IMR-90 (cell line): ENCODE data around the gene STUM. TPM values are rescaled to one million over a fixed set of nuclear protein-coding genes. Genes with fewer than 3 reads are reported as not detected.

Experiments
- ATAC-seq: fragments of 200-7000 bp; cut with Tn5 transposase; 2 replicates; pipeline ENCODE4 v1.9.1; 2020; ENCODE audit warnings: low read depth, mild to moderate bottlenecking, moderate library complexity
- BruUV-seq: library from RNA; stranded (reverse); fragments of 400-500 nt; replicated peaks from 2 replicates; lab custom pipeline; 2021; lab: Mats Ljungman, UMichigan
- CTCF ChIA-PET: fragments of 300-600 bp; formaldehyde crosslinking; extraction: SDS; loops from one replicate; lab custom pipeline; 2021; ENCODE audit warnings: antibody characterized with exemption; lab: Yijun Ruan, JAX
- POLR2A ChIA-PET: fragments of 300-600 bp; sonication (Branson Sonifier 250); formaldehyde crosslinking; loops from one replicate; lab custom pipeline; 2022; ENCODE audit warnings: antibody characterized with exemption; ENCODE audit not compliant: unreplicated experiment; lab: Charles Lee
- DNase-seq: peaks from one replicate; pipeline ENCODE4 v3.0.0; 2013
- H2AFZ ChIP-seq: replicated peaks from 2 replicates; pipeline ENCODE3; 2013; ENCODE audit warnings: low read length, mild to moderate bottlenecking; ENCODE audit not compliant: poor library complexity
- H2AK5ac ChIP-seq: 2 replicates; pipeline ENCODE4 v1.6.1; 2013; ENCODE audit warnings: low read depth, low read length, inconsistent platforms
- H2AK9ac ChIP-seq: replicated peaks from 2 replicates; pipeline ENCODE3; 2013; ENCODE audit warnings: mild to moderate bottlenecking, low read depth, low read length, moderate library complexity; ENCODE audit not compliant: poor library complexity
- H2BK120ac ChIP-seq: 2 replicates; pipeline ENCODE4 v1.6.1; 2013; ENCODE audit warnings: low read depth, low read length, inconsistent platforms
- H2BK15ac ChIP-seq: 3 replicates; pipeline ENCODE4 v1.6.1; 2013; ENCODE audit warnings: low read depth, low read length, inconsistent platforms
- H2BK20ac ChIP-seq: 2 replicates; pipeline ENCODE4 v1.6.1; 2013; ENCODE audit warnings: low read depth, mild to moderate bottlenecking, inconsistent platforms, low read length, moderate library complexity
- H2BK5ac ChIP-seq: 2 replicates; pipeline ENCODE4 v1.6.1; 2013; ENCODE audit warnings: mild to moderate bottlenecking, low read depth, low read length, inconsistent platforms; ENCODE audit not compliant: poor library complexity, severe bottlenecking
- H3K14ac ChIP-seq: replicated peaks from 2 replicates; pipeline ENCODE4 v1.6.1; 2013; ENCODE audit warnings: low read depth, low read length, inconsistent platforms
- H3K18ac ChIP-seq: 2 replicates; pipeline ENCODE4 v1.6.1; 2013; ENCODE audit warnings: low read depth, low read length, control low read depth
- H3K23ac ChIP-seq: 2 replicates; pipeline ENCODE4 v1.6.1; 2013; ENCODE audit warnings: low read depth, low read length, inconsistent platforms
- H3K27ac ChIP-seq: 2 replicates; pipeline ENCODE4 v1.5.1; 2013; ENCODE audit warnings: mild to moderate bottlenecking, control low read depth, low read length; ENCODE audit not compliant: insufficient read depth
- H3K27me3 ChIP-seq: 2 replicates; pipeline ENCODE4 v1.6.1; 2013; ENCODE audit warnings: low read length; ENCODE audit not compliant: control insufficient read depth, insufficient read depth
- H3K36me3 ChIP-seq: 2 replicates; pipeline ENCODE4 v1.6.1; 2013; ENCODE audit warnings: low read length, mixed read lengths; ENCODE audit not compliant: control insufficient read depth, insufficient read depth
- H3K4ac ChIP-seq: 2 replicates; pipeline ENCODE4 v1.6.1; 2013; ENCODE audit warnings: low read depth, low read length, inconsistent platforms
- H3K4me1 ChIP-seq: 2 replicates; pipeline ENCODE4 v1.6.1; 2013; ENCODE audit warnings: low read length, mixed read lengths; ENCODE audit not compliant: control insufficient read depth, insufficient read depth
- H3K4me2 ChIP-seq: 2 replicates; pipeline ENCODE4 v1.6.1; 2013; ENCODE audit warnings: low read depth, mild to moderate bottlenecking, control low read depth, low read length, moderate library complexity
- H3K4me3 ChIP-seq: 2 replicates; pipeline ENCODE4 v1.5.1; 2013; ENCODE audit warnings: low read depth, mild to moderate bottlenecking, control low read depth, low read length, moderate library complexity; ENCODE audit not compliant: insufficient read depth
- H3K56ac ChIP-seq: 2 replicates; pipeline ENCODE4 v1.6.1; 2013; ENCODE audit warnings: low read length, inconsistent platforms; ENCODE audit not compliant: insufficient read depth; ENCODE audit errors: extremely low read depth
- H3K79me1 ChIP-seq, 2 experiments: 2 replicates each; pipeline ENCODE4 v1.6.1; 2013; ENCODE audit warnings: low read length in 2 of 2, inconsistent platforms in 1 of 2, low read depth in 1 of 2
- H3K9ac ChIP-seq: 2 replicates; pipeline ENCODE4 v1.6.1; 2013; ENCODE audit warnings: low read depth, low read length, control low read depth
- H3K9me1 ChIP-seq: 2 replicates; pipeline ENCODE4 v1.6.1; 2013; ENCODE audit warnings: low read length, inconsistent platforms; ENCODE audit not compliant: insufficient read depth
- H3K9me3 ChIP-seq: 2 replicates; pipeline ENCODE4 v1.6.1; 2013; ENCODE audit warnings: low read length; ENCODE audit not compliant: control insufficient read depth, insufficient read depth
- H4K20me1 ChIP-seq: 2 replicates; pipeline ENCODE4 v1.6.1; 2013; ENCODE audit warnings: low read length, inconsistent platforms; ENCODE audit not compliant: insufficient read depth
- H4K5ac ChIP-seq: 2 replicates; pipeline ENCODE4 v1.6.1; 2013; ENCODE audit warnings: mild to moderate bottlenecking, low read depth, low read length, control low read depth
- H4K8ac ChIP-seq, 2 experiments: 2 replicates each; pipeline ENCODE4 v1.6.1; 2013; ENCODE audit warnings: low read depth in 2 of 2, low read length in 2 of 2, control low read depth in 1 of 2, inconsistent platforms in 1 of 2
- H4K91ac ChIP-seq: 2 replicates; pipeline ENCODE4 v1.6.1; 2013; ENCODE audit warnings: low read depth, low read length, inconsistent platforms; ENCODE audit not compliant: insufficient read depth
- CEBPB ChIP-seq: IDR thresholded peaks from 2 replicates; pipeline ENCODE4 v1.6.1; 2012; ENCODE audit warnings: low read depth, low read length, improper control_type of control experiment
- CHD1 ChIP-seq: IDR thresholded peaks from 2 replicates; pipeline ENCODE4 v1.6.1; 2012; ENCODE audit warnings: low read depth, low read length, improper control_type of control experiment
- RAD21 ChIP-seq: IDR thresholded peaks from 2 replicates; pipeline ENCODE4 v1.6.1; 2012; ENCODE audit warnings: low read length, improper control_type of control experiment
- RFX5 ChIP-seq: IDR thresholded peaks from 2 replicates; pipeline ENCODE4 v1.8.0; 2012; ENCODE audit warnings: low read depth, mild to moderate bottlenecking, low read length, moderate library complexity
- WGBS, 2 experiments: methylation state at CpG; one replicate each; pipeline versions ENCODE4 v1.1.5 to v1.1.7; 2013; ENCODE audit warnings: missing lambda C conversion rate in 2 of 2; ENCODE audit not compliant: insufficient read length in 1 of 2; ENCODE audit errors: extremely low coverage in 2 of 2; 5-methylcytosine and 5-hydroxymethylcytosine counted together
- dilution Hi-C: fragments of 300-500 bp; cut with HindIII; formaldehyde crosslinking; loops from one replicate; pipeline ENCODE4 v1.14.3; 2018; ENCODE audit warnings: low sequenced_read_pairs; ENCODE audit not compliant: unreplicated experiment
- in situ Hi-C: fragments of 300-500 bp; cut with MboI; formaldehyde crosslinking; loops from 3 replicates; pipeline ENCODE4 v1.14.3; 2019; ENCODE audit warnings: low sequenced_read_pairs, inconsistent platforms, mixed read lengths
- intact Hi-C: fragments of 100-400 bp; cut with micrococcal nuclease; formaldehyde crosslinking; loops from 2 replicates; pipeline ENCODE4 v1.10.0; 2022
- polyA plus RNA-seq, 3 experiments: library from polyadenylated mRNA; depleted of rRNA; stranded (reverse); fragments of >200 nt; gene quantifications; 2 replicates each; pipeline ENCODE4 v1.2.3, GENCODE V29; 2012; ENCODE audit warnings: low replicate concordance in 1 of 3
- total RNA-seq: library from RNA; depleted of rRNA; stranded (reverse); fragments of >200 nt; gene quantifications from 2 replicates; pipeline ENCODE4 v1.2.3, GENCODE V29; 2012

STUM gene
- total and polyA plus RNA-seq, 2 of the 4 experiments (the other 2 are of a cell fraction): not detected

- no peak for DNase-seq
- Histone ChIP-seq H3K9ac (no peak overlapping the region), H3K36me3 (no peaks in the 10 kb centered on the region), H3K79me1 (no peaks in the 10 kb centered on the region), H3K27me3 (peaks cover 17% of the 10 kb centered on the region), H3K9me1 (no peaks in the 10 kb centered on the region), H3K14ac (no peak overlapping the region), H2BK5ac (no peak overlapping the region), H3K4me1 (no peaks in the 10 kb centered on the region; the same call in 1 of the 2 replicates), H2AFZ (no peak overlapping the region), H3K23ac (no peak overlapping the region), H3K56ac (no peak overlapping the region; the same call in 1 of the 2 replicates), H2BK15ac (no peak overlapping the region), H3K9me3 (no peaks in the 10 kb centered on the region), H4K91ac (no peak overlapping the region), H2BK20ac (no peak overlapping the region), H3K4ac (no peak overlapping the region), H4K8ac (no peak overlapping the region), H3K27ac (no peak overlapping the region), H2AK9ac (peak overlapping the region; percentile 30), H3K18ac (no peak overlapping the region), H2AK5ac (no peak overlapping the region), H4K5ac (no peak overlapping the region), H3K4me3 (no peak overlapping the region), H4K20me1 (no peaks in the 10 kb centered on the region), H2BK120ac (no peak overlapping the region), H3K4me2 (no peak overlapping the region)
- in situ Hi-C loops (no loop called here), dilution Hi-C loops (no loop called here), intact Hi-C loops (no loop called here)
- BruUV-seq: no TSS peak
- TF ChIP-seq CEBPB (no peak), RFX5 (no peak), CHD1 (no peak), RAD21 (no peak)
- WGBS, 2 experiments: 73% methylated on average over 3 of the region's 13 CpGs; no CpG with 5 or more reads in 1 of the 2 experiments
- peak; percentile 63 for ATAC-seq
- CTCF ChIA-PET: no interaction called here
- POLR2A ChIA-PET: no interaction called here
Measured at GRCh38 chr1:226568077-226568831, 19.7 kb downstream of the STUM start.
